ENCODE measurements around the gene PI4KA.

PI4KA gene

DNA sequence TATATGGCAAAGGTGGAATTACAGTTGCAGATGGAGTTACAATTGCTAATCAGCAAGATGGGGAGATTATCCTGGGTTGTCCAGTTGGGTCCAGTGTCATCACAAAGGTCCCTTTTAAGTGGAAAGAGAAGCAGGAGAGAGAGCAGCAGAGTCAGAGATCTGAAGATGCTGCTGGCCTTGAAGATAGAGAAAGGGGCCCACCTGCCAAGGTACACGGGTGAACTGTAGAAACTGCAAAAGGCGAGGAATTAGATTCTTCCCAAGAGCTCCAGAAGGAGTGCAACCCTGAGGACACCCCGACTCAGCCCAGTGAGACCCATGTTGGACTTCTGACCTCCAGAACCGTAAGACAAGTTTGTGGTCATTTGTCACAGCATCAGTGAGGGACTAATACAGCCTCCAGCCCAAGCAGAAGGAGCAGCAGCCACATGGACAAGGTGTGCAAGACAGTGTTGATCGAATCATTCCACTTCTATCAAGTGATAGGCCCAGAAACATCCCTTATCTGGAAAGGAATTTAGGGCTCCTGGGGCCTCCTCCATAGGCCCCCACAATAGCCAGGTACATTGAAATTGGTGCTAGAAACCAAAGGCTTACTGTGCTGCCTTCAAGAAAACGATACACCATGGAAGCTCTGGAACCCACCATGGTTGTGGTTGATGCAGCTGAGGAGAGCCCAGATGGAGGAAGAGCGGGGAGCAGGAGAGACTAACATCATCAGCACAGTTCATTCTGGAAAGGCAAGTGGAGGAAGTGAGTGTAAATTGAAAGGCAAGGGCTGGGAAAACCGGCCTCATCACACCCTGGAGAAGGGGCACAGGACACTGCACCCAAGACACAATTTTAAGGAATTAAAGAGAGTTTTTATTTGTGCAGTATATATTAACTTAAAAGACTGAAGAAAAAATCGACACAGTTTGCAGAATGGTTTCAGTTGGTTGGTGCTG is 23.5 kb upstream of the PI4KA start:
- no peak overlapping the region for H3K4me3 ChIP-seq (ENCODE audit: low read depth, low read length)

- H3K4me3 ChIP-seq (ENCODE audit: low read depth, low read length), result no peak overlapping the region
Observed at GRCh38 chr22:20881231-20881630, 22.6 kb upstream of the PI4KA start.

GRCh38 chr22:20877715-20878114 is 19.1 kb upstream of the PI4KA start:
- no peak overlapping the region for H3K4me3 ChIP-seq (ENCODE audit: low read depth, low read length)

DNA sequence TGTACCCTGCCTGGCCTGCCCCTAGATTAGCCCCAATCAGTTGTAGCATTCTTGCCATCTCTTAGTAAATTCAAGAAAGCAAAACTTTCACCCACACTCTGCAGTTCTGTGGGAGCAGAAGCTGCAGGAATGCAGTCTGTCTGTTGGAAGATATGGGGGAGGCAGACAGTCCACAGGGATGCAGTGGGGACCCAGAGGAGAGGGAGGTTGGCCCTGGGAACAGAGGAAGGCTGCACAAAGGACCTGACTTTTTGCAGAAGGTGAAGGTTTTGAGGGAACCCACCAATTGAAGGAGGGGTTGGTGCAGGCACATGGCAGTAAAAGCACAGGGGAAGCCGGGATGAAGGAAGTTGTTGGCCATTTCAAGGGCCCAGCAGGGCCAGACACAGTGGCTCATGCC is 16.7 kb upstream of the PI4KA start:
- no peak overlapping the region for H3K4me3 ChIP-seq (ENCODE audit: low read depth, low read length)

DNA sequence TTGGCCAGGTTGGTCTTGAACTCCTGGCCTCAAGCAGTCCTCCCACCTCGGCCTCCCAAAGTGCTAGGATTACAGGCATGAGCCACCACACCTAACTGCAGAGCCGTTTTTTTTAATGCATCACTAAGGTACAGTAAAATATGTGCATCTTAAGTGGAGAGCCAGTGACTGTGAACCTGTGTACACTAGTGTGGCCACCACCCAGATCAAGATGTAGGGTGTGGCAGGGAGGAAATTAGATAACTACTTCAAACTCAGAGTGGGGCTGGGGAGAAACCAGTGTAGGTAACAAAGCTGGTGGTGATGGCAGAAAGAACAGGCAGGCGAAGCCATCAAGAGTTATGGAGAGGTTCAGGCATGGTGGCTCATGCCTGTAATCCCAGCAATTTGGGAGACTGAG is 14.6 kb upstream of the PI4KA start:
- no peak overlapping the region for H3K4me3 ChIP-seq (ENCODE audit: low read depth, low read length)

DNA sequence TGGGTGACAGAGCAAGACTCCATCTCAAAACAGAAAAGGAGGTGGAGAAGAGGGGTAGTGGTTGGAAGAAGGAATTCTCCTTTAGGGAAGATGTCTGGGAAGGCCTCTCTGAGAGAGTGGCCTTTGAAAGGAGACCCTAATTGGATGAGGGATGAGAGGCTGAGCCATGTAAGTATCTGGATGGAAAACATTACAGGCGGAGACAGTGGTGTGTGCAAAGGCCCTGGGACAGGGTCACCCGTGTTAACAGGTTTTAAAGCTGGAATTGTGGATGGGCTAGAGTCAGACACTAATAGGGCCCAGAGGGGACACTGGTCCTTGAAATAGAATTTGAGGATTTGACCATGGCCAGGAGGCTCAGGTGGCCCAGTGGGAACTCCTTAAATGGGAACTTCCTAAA is 10.6 kb upstream of the PI4KA start:
- no peak overlapping the region for H3K4me3 ChIP-seq (ENCODE audit: low read depth, low read length)

- H3K4me3 ChIP-seq (ENCODE audit: low read depth, low read length), result no peak overlapping the region
Observed at GRCh38 chr22:20868025-20868962, 9.7 kb upstream of the PI4KA start.

GRCh38 chr22:20867179-20868024 is 8.8 kb upstream of the PI4KA start:
- H3K4me3 ChIP-seq (ENCODE audit: low read depth, low read length), result no peak overlapping the region

GRCh38 chr22:20866736-20867135 is 8.1 kb upstream of the PI4KA start:
- H3K4me3 ChIP-seq (ENCODE audit: low read depth, low read length), result no peak overlapping the region

DNA sequence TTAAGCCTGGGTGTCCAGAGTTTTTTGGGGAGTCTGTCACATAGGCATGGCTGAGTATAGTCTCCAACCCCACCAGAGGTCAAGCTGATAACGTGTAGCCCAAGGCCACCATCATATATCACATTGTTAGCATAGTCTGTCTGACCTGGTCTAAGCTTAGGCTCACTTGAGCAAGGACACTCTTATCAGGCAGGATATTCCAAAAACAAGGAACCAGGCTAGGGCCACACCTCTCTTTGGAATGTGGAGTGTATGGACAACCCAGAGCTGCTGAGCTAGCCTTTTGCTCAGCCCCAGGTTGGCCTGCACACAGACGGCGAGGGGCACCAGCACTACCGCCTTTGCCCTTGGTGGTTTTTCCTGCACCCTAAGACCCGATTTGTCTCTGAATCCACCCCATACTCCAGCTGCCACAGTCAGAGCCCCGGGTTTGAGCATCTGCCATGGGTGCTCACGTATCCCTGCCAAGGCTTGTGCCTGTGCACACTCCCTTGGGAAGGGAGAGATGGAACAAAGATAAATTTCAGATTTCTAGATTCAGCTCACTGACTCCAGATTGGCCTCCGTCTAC is 7.3 kb upstream of the PI4KA start:
- no peak overlapping the region for H3K4me3 ChIP-seq (ENCODE audit: low read depth, low read length)

DNA sequence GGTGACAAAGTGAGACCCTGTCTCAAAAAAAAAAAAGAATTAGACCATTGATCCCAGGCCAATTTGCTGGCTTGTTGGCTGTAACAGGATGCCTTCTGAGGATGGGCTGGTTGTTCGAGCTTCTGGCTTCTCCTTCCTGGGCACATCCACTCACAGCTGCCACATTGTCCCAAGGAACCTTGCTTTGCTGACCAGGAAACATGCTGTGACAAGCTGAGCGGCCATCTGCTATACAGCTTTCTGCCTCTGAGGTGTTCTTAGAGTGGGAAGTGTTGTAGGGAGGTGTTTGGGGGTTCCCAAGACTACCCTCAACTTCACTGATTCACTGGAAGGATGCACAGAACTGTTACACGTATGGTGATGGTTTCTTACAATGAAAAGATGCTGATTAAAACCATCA is 6.7 kb upstream of the PI4KA start:
- H3K4me3 ChIP-seq (ENCODE audit: low read depth, low read length), result no peak overlapping the region

- H3K4me3 ChIP-seq (ENCODE audit: low read depth, low read length), result no peak overlapping the region
Observed at GRCh38 chr22:20864186-20864908, 5.7 kb upstream of the PI4KA start.

DNA sequence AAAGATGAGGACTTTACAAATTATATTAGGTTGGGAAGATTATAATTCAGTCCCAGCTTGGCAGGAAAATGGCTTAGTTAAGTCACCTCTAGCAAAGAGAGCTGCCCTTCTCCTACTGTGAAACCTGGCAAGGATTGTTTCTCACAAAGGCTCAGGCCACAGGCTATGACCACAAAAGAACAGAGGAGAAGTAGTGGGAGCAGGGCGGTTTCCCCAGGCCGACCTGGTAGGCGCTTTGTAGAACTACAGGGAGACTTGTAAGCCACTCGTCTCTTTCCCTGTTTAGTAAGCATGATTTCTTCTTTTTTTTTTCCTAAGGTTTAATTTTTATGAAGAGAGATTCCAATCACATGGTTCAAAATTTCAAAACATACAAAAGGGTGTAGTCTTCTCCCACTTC is 4.8 kb upstream of the PI4KA start:
- H3K4me3 ChIP-seq (ENCODE audit: low read depth, low read length), result no peak overlapping the region

DNA sequence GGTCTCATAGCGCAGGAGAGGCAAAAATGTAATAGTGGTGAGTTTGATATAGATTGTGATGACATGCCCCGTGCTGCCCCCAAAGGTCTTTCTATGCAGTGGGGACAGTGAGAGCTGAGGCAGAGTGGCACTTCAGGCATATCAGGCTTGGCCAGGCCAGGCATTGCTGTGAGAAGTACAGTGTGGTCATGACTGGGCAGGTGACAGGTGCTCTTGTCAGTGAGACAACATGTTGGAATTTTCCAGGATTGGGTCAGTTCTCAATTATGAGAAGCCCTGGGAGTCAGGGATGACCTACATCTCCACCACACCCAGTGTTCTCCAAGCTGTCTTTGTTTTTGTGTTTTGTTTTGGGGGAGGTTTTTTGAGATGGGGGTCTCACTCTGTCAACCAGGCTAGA is 3.9 kb upstream of the PI4KA start:
- H3K4me3 ChIP-seq (ENCODE audit: low read depth, low read length), result no peak overlapping the region

GRCh38 chr22:20859615-20860014 is 1.0 kb upstream of the PI4KA start:
- peak overlapping the region; percentile 88 for H3K4me3 ChIP-seq (ENCODE audit: low read depth, low read length)

DNA sequence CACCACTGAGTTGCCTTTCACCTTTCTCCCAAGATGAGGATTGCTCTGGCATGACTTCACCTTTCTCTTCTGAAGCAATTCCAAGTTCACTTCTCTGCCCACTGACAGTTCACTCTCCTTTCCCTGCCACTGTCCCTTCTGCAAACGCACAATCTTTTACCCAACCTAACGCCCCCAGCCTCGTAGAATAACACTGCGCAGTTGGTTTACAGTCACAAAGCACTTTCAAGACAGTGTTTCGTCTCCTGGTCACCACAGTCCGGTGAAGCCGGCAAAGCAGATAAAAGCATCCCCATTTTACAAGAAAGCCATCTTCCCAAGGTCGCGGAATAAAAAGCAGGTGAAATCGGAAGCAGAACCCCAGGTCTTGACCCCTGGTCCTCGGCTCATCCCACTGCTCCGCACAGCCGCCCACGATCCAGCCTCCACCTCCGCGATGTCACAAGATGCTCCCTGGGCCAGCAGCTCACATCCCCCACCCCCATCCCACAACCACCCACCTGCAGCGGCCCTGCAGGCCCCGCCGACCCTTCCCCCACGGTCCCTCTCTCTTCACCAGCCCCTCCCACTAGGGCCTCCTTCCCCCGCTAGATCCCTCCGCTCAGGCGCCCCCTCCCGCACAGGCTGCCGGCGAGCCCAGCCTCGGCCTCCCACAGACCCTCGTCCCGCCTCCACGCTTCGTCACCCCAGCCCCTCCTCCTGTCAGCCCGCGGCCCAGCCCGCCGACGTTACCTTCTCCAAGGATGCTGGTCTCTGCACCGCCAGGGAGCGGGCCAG is 585 bp downstream of the PI4KA start:
- H3K4me3 ChIP-seq (ENCODE audit: low read depth, low read length), result peak overlapping the region; percentile 88

DNA sequence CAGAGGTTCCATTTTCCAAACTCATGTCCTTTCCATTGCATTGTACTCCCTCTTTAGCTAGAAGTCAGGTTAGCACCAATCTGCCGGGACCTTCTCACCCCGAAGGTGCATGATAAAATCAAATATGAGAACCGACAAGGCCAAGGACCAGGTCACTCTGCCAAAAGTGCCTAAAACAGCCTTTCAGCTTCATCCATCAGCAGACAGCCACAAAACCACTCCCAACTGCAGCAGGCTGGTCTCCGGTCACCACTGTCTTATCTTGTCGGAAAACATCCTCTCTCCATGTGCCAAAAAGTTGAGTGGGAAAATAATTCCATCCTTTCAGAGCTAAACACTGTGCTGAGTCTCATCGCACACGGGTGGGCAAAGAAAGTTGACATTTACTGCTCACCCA is 1.4 kb downstream of the PI4KA start:
- peak overlapping the region; percentile 88 for H3K4me3 ChIP-seq (ENCODE audit: low read depth, low read length)

- H3K4me3 ChIP-seq (ENCODE audit: low read depth, low read length), result no peak overlapping the region
Observed at GRCh38 chr22:20853236-20853660, 5.4 kb downstream of the PI4KA start.

DNA sequence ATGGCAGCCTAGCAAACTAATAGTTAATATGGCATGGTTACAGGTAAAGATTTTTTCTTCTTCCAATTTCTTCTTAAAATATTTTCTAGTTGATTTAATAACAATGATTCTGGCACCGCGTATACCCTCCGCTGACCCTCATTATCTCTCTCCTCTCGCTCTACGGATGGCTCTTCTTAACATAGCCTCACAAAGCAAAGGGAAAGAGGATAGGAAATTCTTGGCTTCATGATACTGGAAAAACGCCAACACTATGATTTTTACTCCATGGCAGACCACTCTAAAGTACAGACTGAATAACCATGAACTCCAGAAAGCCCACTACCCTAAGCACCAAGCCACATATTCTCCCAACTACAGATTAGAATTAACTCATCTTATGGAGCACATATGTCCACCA is 6.1 kb downstream of the PI4KA start:
- H3K4me3 ChIP-seq (ENCODE audit: low read depth, low read length), result no peak overlapping the region

All from iPS-11a (cell line).